ENCODE results near the gene WHRN. TPM values are rescaled to one million over a fixed set of nuclear protein-coding genes. Genes with fewer than 3 reads are reported as not detected.

WHRN gene
- total RNA-seq, 1 donor from 2014 or later = 0.80 TPM

DNA sequence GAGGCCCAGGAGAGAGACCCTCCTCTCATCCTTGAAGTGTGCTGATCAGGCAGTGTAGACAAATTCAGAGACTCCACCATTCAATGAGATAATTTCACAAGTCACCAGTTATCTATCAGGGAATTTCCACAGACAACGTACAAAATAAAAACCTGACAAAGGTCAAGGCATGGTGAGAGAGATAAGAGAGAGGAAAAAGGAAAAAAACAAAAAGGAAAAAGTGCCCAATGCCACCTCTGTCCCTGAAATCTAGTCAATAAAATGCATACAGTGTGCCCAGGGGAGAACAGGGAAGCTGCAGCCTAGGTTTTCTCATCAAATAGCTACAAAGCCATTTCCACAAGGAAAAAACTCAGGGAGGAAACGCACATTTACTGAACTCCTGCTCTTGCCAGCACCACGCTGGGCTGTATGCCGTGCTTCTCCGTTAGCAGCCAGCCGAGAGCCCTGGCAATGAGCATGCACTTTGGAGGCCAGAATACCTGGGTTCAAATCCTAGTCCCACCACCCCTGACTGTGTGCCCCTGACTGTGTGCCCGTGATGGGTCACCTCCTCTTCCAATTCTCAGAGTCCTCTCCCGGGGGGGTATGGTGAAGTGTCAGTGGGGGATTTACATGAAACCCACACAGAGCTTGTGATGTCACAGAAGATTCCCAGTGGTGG, 11.6 kb downstream of the WHRN start:
- no peak for DNase-seq
- no peaks in the 10 kb centered on the region for H3K9me3 ChIP-seq (replicated peaks)
- no peak overlapping the region for H3K4me3 ChIP-seq
- TF ChIP-seq, protein P1, sequence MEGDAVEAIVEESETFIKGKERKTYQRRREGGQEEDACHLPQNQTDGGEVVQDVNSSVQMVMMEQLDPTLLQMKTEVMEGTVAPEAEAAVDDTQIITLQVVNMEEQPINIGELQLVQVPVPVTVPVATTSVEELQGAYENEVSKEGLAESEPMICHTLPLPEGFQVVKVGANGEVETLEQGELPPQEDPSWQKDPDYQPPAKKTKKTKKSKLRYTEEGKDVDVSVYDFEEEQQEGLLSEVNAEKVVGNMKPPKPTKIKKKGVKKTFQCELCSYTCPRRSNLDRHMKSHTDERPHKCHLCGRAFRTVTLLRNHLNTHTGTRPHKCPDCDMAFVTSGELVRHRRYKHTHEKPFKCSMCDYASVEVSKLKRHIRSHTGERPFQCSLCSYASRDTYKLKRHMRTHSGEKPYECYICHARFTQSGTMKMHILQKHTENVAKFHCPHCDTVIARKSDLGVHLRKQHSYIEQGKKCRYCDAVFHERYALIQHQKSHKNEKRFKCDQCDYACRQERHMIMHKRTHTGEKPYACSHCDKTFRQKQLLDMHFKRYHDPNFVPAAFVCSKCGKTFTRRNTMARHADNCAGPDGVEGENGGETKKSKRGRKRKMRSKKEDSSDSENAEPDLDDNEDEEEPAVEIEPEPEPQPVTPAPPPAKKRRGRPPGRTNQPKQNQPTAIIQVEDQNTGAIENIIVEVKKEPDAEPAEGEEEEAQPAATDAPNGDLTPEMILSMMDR (IDR thresholded peaks at IDR 0.05; ENCODE audit: borderline replicate concordance) = no peak
- H3K4me1 ChIP-seq = no peaks in the 10 kb centered on the region
- peaks cover 67% of the 10 kb centered on the region for H3K27me3 ChIP-seq (ENCODE audit: low read depth)
- no peaks in the 10 kb centered on the region for H3K36me3 ChIP-seq
- H3K27ac ChIP-seq (replicated peaks) = no peak overlapping the region
- intact Hi-C loops (cut with micrococcal nuclease) = no loop called here

DNA sequence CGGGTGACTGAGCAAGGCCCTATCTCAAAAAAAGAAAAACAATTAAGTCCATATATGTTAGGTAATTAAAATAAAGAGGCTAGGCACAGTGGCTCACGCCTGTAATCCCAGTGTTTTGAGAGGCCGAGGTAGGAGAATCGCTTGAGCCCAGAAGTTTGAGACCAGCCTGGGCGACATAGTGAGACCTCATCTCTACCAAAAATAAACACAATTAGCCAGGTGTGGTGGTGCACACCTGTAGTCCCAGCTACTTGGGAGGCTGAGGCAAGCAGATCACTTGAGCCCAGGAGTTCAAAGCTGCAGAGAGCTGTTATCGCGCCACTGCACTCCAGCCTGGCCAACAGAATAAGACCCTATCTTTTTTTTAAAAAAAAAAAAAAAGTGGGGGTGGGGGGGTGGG, 12.3 kb downstream of the WHRN start:
- DNase-seq = no peak
- H3K27me3 ChIP-seq (ENCODE audit: low read depth) = peaks cover 60% of the 10 kb centered on the region
- no peak overlapping the region for H3K27ac ChIP-seq (replicated peaks)
- no peaks in the 10 kb centered on the region for H3K4me1 ChIP-seq
- TF ChIP-seq, protein P1 (IDR thresholded peaks at IDR 0.05; ENCODE audit: borderline replicate concordance) = no peak
- H3K4me3 ChIP-seq = no peak overlapping the region
- no peaks in the 10 kb centered on the region for H3K9me3 ChIP-seq (replicated peaks)
- H3K36me3 ChIP-seq = no peaks in the 10 kb centered on the region
- intact Hi-C loops (cut with micrococcal nuclease) = no loop called here

DNA sequence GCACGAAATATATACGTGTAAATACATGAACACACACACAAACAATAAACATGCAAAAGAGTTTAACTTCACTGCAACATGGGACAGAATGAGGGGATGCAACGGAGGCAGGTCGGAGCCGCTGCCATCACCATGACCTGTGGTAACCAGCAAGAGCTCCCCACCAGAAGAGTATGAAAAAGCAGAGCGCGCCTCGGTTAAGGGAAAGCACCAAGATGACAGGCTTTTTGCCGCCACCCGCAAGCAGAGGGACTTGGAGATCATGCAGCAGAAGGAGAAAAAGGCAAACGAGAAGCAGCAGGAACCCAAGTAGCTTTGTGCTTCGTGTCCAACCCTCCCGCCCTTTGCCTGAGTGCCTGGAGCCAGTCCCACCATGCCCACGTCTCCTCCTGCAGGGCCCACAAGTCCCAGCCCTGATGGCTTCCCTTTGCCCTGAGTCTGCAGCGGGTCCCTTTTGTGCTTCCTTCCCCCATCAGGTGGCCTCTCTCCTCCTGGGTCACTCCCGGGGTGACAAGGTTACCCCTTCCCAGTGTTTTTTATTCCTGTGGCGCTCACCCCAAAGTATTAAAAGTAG, 13.8 kb downstream of the WHRN start:
- H3K27ac ChIP-seq (replicated peaks) = no peak overlapping the region
- H3K36me3 ChIP-seq = no peaks in the 10 kb centered on the region
- DNase-seq = no peak
- TF ChIP-seq, protein P1 (IDR thresholded peaks at IDR 0.05; ENCODE audit: borderline replicate concordance) = no peak
- H3K9me3 ChIP-seq (replicated peaks) = no peaks in the 10 kb centered on the region
- H3K27me3 ChIP-seq (ENCODE audit: low read depth) = peaks cover 49% of the 10 kb centered on the region
- no peaks in the 10 kb centered on the region for H3K4me1 ChIP-seq
- intact Hi-C loops (cut with micrococcal nuclease) = no loop called here
- no peak overlapping the region for H3K4me3 ChIP-seq

DNA sequence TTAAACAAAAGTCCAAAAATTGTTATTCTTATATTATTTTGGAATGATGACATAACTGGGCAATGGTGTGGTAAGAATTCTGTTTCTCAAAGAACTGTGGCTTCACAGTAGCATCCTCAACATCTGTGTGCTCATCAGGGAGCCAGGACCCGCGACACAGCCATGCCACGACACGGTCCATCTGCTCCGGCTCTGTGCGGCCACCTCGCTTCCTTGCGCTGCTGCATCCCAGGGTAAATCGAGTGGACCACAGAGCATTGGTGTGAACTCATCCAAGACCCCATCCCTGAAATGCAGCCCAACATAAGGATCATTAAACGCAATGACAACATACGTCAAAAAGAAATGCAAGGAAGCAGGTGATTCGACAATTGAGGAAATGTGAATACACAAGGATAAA, 15.3 kb downstream of the WHRN start:
- intact Hi-C loops (cut with micrococcal nuclease) = loop anchor here (10.0 kb wide), 1 partner anchor 165 kb away; the partner anchor contains the start of gene TEX53
- Histone ChIP-seq H3K27me3 (ENCODE audit: low read depth) (peaks cover 53% of the 10 kb centered on the region), H3K27ac (replicated peaks) (no peak overlapping the region), H3K9me3 (replicated peaks) (no peaks in the 10 kb centered on the region), H3K4me1 (no peaks in the 10 kb centered on the region), H3K36me3 (no peaks in the 10 kb centered on the region), H3K4me3 (no peak overlapping the region)
- TF ChIP-seq, protein P1 (IDR thresholded peaks at IDR 0.05; ENCODE audit: borderline replicate concordance) = no peak
- no peak for DNase-seq

DNA sequence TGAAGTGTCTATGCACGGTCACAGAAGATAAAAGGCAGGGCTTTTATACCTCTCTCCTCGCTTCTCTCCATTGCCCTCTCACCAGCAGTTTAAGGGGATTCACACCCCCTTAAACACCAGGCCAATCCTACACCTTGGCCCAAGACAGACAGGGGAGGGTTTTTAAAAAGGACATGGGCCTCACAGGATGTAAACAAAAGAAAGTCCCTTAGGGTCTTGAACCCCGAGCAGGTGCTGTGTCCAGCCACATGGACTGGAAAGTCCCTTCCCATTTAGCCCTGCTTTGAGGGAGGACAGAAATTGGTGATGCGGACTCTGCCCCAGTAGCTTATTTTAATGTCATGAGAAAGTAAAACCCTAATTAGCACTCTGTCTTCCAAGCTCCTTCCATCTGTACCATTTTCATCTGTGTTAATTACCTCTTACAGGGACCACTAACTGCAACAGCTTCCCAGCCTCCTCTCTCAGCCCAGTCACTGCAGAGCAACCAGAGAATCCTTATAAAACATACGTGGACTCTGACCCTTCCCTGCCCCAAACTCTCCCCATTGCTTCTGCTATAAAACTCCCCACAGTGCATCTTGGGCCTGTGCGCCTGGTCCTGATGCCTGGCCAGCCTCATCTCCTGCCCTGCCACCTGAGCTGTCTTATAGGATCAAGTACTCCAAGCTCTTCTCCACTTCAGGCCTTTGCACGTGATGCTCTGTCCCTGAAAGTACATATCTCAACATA, 16.7 kb downstream of the WHRN start:
- Histone ChIP-seq H3K36me3 (no peaks in the 10 kb centered on the region), H3K27ac (replicated peaks) (no peak overlapping the region), H3K27me3 (ENCODE audit: low read depth) (peaks cover 39% of the 10 kb centered on the region), H3K4me3 (no peak overlapping the region), H3K9me3 (replicated peaks) (no peaks in the 10 kb centered on the region), H3K4me1 (no peaks in the 10 kb centered on the region)
- intact Hi-C loops (cut with micrococcal nuclease) = loop anchor here (10.0 kb wide), 1 partner anchor 166 kb away; the partner anchor contains the start of gene TEX53
- DNase-seq = no peak
- TF ChIP-seq, protein P1 (IDR thresholded peaks at IDR 0.05; ENCODE audit: borderline replicate concordance) = no peak
